ENCODE data around the gene CPA2. TPM values are rescaled to one million over a fixed set of nuclear protein-coding genes. Genes with fewer than 3 reads are reported as not detected.

CPA2 gene
- total RNA-seq = not detected

DNA sequence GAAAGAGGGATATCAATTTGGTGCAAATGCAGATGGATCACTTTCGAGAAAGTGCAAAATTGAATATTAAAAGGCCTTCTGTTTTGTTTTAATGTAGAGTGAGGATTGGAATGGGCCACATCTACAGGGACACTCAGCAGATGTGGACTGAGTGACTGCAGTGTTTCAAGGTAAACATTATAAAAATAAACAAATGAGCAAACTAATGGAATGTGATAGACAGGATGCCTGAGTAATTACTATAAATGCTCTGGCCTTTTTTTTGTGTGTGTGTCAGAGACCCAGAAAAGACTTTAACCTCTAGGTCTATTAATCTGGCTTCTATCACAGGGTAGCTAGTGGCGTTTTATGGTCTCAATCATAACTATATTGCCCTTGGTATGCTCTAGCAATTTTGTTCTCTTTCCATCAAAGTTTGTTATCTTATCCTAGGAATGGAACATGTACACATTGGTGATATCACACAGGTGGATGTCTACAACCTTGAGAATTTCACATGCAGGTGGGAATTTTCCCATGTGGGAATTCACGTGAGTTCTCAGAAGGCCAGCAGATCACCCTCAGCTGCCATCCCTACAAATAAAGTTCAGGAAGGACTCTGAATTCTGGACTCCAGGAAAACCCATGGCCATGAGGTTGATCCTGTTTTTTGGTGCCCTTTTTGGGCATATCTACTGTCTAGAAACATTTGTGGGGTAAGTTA lies at the start of gene CPA2:
Gene CPA2 (plus strand): TSS at position 606 of the 703 bp plus-strand sequence. CDS start 19 bp downstream, at position 625.
- no peak for TF ChIP-seq CTCF (IDR thresholded peaks at IDR 0.05; ENCODE audit: low read depth)

DNA sequence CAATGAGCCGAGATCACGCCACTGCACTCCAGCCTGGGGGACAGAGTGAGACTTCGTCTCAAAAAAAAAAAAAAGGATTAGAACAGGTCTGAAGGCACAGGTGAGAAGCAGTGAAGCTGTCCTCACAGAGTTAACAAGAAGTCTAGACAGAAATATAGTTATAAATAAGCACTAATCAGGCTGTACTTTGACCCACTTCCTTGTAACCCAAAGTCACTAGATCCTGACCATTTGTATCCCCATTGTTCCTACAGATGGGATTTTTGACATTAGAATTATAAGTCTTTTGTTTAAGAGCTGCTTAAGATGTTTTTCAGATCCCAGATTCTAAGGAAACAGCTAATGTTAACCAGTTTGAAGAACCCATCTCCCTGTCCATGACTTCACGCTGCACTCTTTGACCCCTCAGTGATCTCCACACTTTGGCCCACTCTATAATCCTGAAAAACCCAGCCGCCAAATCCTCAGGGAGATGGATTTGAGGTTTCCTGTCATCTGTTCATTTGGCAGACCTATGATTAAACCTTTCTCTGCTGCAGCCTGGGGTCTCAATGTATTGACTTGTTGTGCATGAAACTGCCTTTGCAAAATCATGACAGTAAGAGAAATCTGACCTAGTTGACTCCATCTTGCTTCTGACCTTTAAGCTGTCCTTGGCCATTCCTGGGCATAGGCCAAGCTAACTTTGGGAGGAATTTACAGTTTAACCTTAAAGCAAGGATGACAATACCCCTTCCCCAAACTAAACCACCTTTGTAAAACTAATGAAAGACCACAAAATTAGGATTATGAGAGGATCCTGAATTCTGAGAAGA lies 47.6 kb upstream of the CPA2 start:
- no peak for TF ChIP-seq CTCF (IDR thresholded peaks at IDR 0.05; ENCODE audit: low read depth)

GRCh38 chr7:130219871-130220270 lies 46.8 kb upstream of the CPA2 start:
- TF ChIP-seq CTCF (IDR thresholded peaks at IDR 0.05; ENCODE audit: low read depth) = no peak

DNA sequence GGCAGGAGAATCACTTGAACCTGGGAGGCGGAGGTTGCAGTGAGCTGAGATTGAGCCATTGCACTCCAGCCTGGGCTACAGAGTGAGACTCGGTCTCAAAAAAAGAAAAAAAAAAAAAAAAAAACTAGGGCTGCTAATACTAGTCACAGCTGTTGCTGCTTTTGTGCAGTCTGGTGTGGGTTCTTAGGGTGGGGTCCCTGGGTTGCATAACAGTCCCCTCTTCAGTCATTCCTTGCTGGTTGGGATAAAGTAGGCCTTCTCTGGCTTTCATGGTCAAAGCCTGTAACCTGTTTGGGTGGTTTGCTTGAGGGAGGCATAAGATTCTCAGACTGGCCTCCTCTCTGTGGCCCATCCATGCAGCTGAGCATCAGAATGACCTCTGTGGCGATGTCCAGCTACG lies 44.9 kb upstream of the CPA2 start:
- no peak for TF ChIP-seq CTCF (IDR thresholded peaks at IDR 0.05; ENCODE audit: low read depth)

GRCh38 chr7:130223646-130224045 lies 43.0 kb upstream of the CPA2 start:
- no peak for TF ChIP-seq CTCF (IDR thresholded peaks at IDR 0.05; ENCODE audit: low read depth)

- TF ChIP-seq CTCF (IDR thresholded peaks at IDR 0.05; ENCODE audit: low read depth) = no peak
These were observed 42.5 kb upstream of the CPA2 start for GRCh38 chr7:130224210-130224609.

DNA sequence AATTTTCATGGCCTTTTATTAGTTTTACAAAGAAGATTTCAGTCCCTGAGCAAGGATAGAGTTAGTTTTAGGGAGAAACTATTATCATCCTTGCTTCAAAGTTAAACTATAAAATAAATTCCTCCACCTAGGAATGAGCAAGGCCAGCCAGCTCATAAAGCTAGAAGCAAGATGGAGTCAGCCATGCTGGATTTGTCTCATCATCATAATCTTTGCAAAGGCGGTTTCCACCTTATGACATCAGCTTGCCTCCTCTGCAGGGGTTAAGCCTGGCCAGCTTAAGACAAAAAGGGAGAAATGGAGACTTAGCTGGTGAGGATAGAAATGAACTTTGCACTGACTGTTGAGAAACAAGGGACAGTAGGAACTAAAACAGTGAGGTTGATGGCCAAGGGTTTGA lies 40.3 kb upstream of the CPA2 start:
- TF ChIP-seq CTCF (IDR thresholded peaks at IDR 0.05; ENCODE audit: low read depth) = no peak
